Left lung (tissue), 10 donors: Measurements from ENCODE around the gene ACTG1. TPM values are rescaled to one million over a fixed set of nuclear protein-coding genes. Genes with fewer than 3 reads are reported as not detected.

Experiments used
- ATAC-seq: fragments of 200-7000 bp; cut with Tn5 transposase; one replicate; pipeline ENCODE4 v1.9.1; 2020; ENCODE audit warnings: moderate library complexity
- DNase-seq, 4 donors: peaks; one replicate each; pipeline ENCODE4 v3.0.0-alpha.2; 2013 to 2020
- H3K27ac ChIP-seq, 2 donors: fragments of 200-600 bp; sonication (generic) in 1 of 2; one replicate each; pipeline versions ENCODE4 v1.5.0 to v1.8.0; 2020 to 2021
- H3K27me3 ChIP-seq, 2 donors: fragments of 200-600 bp; sonication (generic) in 1 of 2; one replicate each; pipeline versions ENCODE4 v1.5.0 to v1.8.0; 2020 to 2021
- H3K36me3 ChIP-seq, 2 donors: fragments of 200-600 bp; sonication (generic) in 1 of 2; one replicate each; pipeline versions ENCODE4 v1.5.0 to v1.8.0; 2020 to 2021
- H3K4me1 ChIP-seq, 2 donors: fragments of 200-600 bp; one replicate each; pipeline ENCODE4 v1.8.0; 2021
- H3K4me3 ChIP-seq, 2 donors: fragments of 200-600 bp; sonication (generic) in 1 of 2; one replicate each; pipeline versions ENCODE4 v1.5.0 to v1.8.0; 2020 to 2021; ENCODE audit warnings: mild to moderate bottlenecking in 1 of 2
- H3K9me3 ChIP-seq, 2 donors: fragments of 200-600 bp; sonication (generic) in 1 of 2; one replicate each; pipeline versions ENCODE4 v1.5.0 to v1.8.0; 2020 to 2021
- CTCF ChIP-seq, 2 donors: fragments of 200-600 bp; sonication (generic) in 1 of 2; IDR thresholded peaks; one replicate each; pipeline versions ENCODE4 v1.5.0 to v1.8.0; 2021; ENCODE audit warnings: antibody characterized with exemption in 2 of 2
- intact Hi-C, 2 donors: fragments of 100-400 bp; cut with DNase I; formaldehyde crosslinking; loops; one replicate each; pipeline versions ENCODE4 v1.11.2 to v1.14.2; 2022
- polyA plus RNA-seq, 6 donors: library from polyadenylated mRNA; unstranded; fragments of 120-200 nt; gene quantifications; one replicate each; pipeline ENCODE4 v1.2.1, GENCODE V29; 2013; ENCODE audit not compliant: insufficient read length in 6 of 6
- total RNA-seq, 2 donors: library from RNA; stranded (reverse); fragmentation: NEBNext Ultra II Directional; extraction: Animal tissue kit (Norgen Biotek cat#: 25700); gene quantifications; one replicate each; pipeline ENCODE4 v1.2.1, GENCODE V29; 2021
- donor health status: DM: no; HTN: yes; CAD: no.
- donor health status: DM: no; HTN: no; CAD: no.

Gene ACTG1
- total and polyA plus RNA-seq, 8 donors: 2,385 to 3,414 (median 2,872) TPM

- Histone ChIP-seq H3K36me3 (no peaks in the 10 kb centered on the region), H3K27ac (no peak overlapping the region), H3K4me1 (no peaks in the 10 kb centered on the region), H3K4me3 (no peak overlapping the region), H3K27me3 (peaks cover 0 to 19% of the 10 kb centered on the region in 2 donors), H3K9me3 (no peaks in the 10 kb centered on the region)
- DNase-seq (no peak), ATAC-seq (no peak)
- TF ChIP-seq CTCF (IDR thresholded peaks at IDR 0.05): no peak
- intact Hi-C loops: no loop called here
Observed at GRCh38 chr17:81499601-81499970, 13.0 kb downstream of the ACTG1 start.

- Histone ChIP-seq H3K27me3 (peaks cover 0 to 19% of the 10 kb centered on the region in 2 donors), H3K4me3 (no peak overlapping the region), H3K27ac (no peak overlapping the region), H3K4me1 (no peaks in the 10 kb centered on the region), H3K36me3 (no peaks in the 10 kb centered on the region), H3K9me3 (no peaks in the 10 kb centered on the region)
- DNase-seq (peak in 1 of 4 donors; percentile 76), ATAC-seq (no peak)
- no peak for TF ChIP-seq CTCF (IDR thresholded peaks at IDR 0.05)
- intact Hi-C loops: no loop called here
Observed at GRCh38 chr17:81498953-81499600, 13.5 kb downstream of the ACTG1 start.

- intact Hi-C loops: no loop called here
- no peak overlapping the region for H3K4me3 ChIP-seq
- TF ChIP-seq CTCF (IDR thresholded peaks at IDR 0.05): no peak
- DNase-seq (no peak), ATAC-seq (no peak)
- peaks cover 0 to 3% of the 10 kb centered on the region in 2 donors for H3K4me1 ChIP-seq
- no peak overlapping the region for H3K27ac ChIP-seq
- peaks cover 0 to 17% of the 10 kb centered on the region in 2 donors for H3K27me3 ChIP-seq
- no peaks in the 10 kb centered on the region for H3K9me3 ChIP-seq
- H3K36me3 ChIP-seq: no peaks in the 10 kb centered on the region
Observed at GRCh38 chr17:81494626-81495377, 17.8 kb downstream of the ACTG1 start.

GRCh38 chr17:81493198-81494038 lies 19.2 kb downstream of the ACTG1 start:
- Histone ChIP-seq H3K36me3 (no peaks in the 10 kb centered on the region), H3K4me1 (peaks cover 7% of the 10 kb centered on the region in 2 donors), H3K9me3 (no peaks in the 10 kb centered on the region), H3K4me3 (no peak overlapping the region), H3K27ac (no peak overlapping the region), H3K27me3 (peaks cover 0 to 5% of the 10 kb centered on the region in 2 donors)
- intact Hi-C loops: no loop called here
- ATAC-seq: peak; percentile 60
- no peak for DNase-seq
- no peak for TF ChIP-seq CTCF (IDR thresholded peaks at IDR 0.05)

GRCh38 chr17:81492706-81493105 lies 19.9 kb downstream of the ACTG1 start:
- Histone ChIP-seq H3K4me1 (peaks cover 7 to 11% of the 10 kb centered on the region in 2 donors), H3K36me3 (no peaks in the 10 kb centered on the region), H3K9me3 (no peaks in the 10 kb centered on the region), H3K27me3 (peaks cover 0 to 5% of the 10 kb centered on the region in 2 donors), H3K4me3 (no peak overlapping the region), H3K27ac (no peak overlapping the region)
- DNase-seq (no peak), ATAC-seq (no peak)
- intact Hi-C loops: no loop called here
- no peak for TF ChIP-seq CTCF (IDR thresholded peaks at IDR 0.05)
